IPS-20b (cell line): ENCODE results near the gene LDAH.
"Not testable (repeated sequence)": the region's sequence is repeated elsewhere in the genome, so short reads cannot be mapped to it uniquely, and the experiment has no call there.

ENCODE experiments used
- H3K27ac ChIP-seq: one replicate; pipeline ENCODE4 v1.5.1; 2013; ENCODE audit warnings: low read length
- H3K27me3 ChIP-seq: 2 replicates; pipeline ENCODE4 v1.6.1; 2013; ENCODE audit warnings: mild to moderate bottlenecking, low read length, inconsistent platforms; ENCODE audit not compliant: insufficient read depth
- H3K36me3 ChIP-seq: 2 replicates; pipeline ENCODE4 v1.6.1; 2013; ENCODE audit warnings: low read depth, mild to moderate bottlenecking, inconsistent platforms, low read length, moderate library complexity; ENCODE audit not compliant: insufficient read depth
- H3K4me1 ChIP-seq: 2 replicates; pipeline ENCODE4 v1.6.1; 2013; ENCODE audit warnings: mild to moderate bottlenecking, control low read depth, inconsistent platforms, low read length, moderate library complexity; ENCODE audit not compliant: insufficient read depth
- H3K4me3 ChIP-seq: 2 replicates; pipeline ENCODE4 v1.5.1; 2013; ENCODE audit warnings: mild to moderate bottlenecking, low read length, inconsistent platforms
- H3K9ac ChIP-seq: 2 replicates; pipeline ENCODE4 v1.6.1; 2013; ENCODE audit warnings: low read depth, mild to moderate bottlenecking, inconsistent platforms, low read length, moderate library complexity
- H3K9me3 ChIP-seq: 2 replicates; pipeline ENCODE4 v1.6.1; 2013; ENCODE audit warnings: mild to moderate bottlenecking, low read depth, low read length, inconsistent platforms; ENCODE audit not compliant: insufficient read depth

LDAH gene

DNA sequence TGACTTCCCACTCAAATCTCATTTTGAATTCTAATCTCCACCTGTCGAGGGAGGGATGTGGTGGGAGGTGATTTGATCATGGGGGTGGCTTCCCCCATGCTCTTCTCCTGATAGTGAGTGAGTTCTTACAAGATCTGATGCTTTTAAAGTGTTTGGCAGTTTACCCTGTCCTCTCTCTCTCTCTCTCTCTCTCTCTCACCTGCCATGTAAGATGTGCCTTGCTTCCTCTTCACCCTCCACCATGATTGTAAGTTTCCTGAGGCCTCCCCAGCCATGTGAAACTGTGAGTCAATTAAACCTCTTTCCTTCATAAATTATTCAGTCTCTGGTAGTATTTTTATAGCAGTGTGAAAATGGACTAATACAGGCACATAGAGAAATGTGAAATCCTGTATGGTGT is 7.0 kb upstream of the LDAH start:
- Histone ChIP-seq H3K36me3 (no peaks in the 10 kb centered on the region), H3K4me3 (no peak overlapping the region), H3K4me1 (no peaks in the 10 kb centered on the region), H3K27me3 (no peaks in the 10 kb centered on the region; the same call in 1 of the 2 replicates), H3K9ac (no peak overlapping the region), H3K27ac (no peak overlapping the region), H3K9me3 (no peaks in the 10 kb centered on the region)

DNA sequence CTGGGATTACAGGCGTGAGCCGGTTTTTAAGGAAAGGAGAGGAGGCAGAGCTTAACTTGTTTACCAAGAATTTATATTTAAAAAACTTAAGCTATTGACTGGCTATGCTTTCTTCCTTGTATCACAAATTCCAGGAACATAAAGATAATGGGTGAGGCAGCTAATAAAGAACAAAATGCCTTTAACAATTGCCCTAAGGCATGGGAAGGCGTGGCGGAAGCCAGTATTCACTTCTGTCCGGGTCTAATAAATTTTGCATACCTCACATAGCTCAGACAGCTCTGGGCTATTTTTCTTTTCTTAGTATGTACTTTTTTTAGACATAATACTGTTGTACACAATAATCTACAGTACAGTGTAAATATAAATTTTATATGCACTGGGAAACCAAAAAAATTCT is 1.0 kb upstream of the LDAH start:
- no peak overlapping the region for H3K27ac ChIP-seq
- H3K36me3 ChIP-seq, result no peaks in the 10 kb centered on the region
- no peak overlapping the region for H3K4me3 ChIP-seq
- peaks cover 4% of the 10 kb centered on the region; the same call in 1 of the 2 replicates for H3K27me3 ChIP-seq
- no peak overlapping the region for H3K9ac ChIP-seq
- no peaks in the 10 kb centered on the region for H3K9me3 ChIP-seq
- no peaks in the 10 kb centered on the region for H3K4me1 ChIP-seq

- Histone ChIP-seq H3K4me1 (no peaks in the 10 kb centered on the region), H3K9me3 (no peaks in the 10 kb centered on the region), H3K27ac (no peak overlapping the region), H3K4me3 (no peak overlapping the region), H3K27me3 (no peaks in the 10 kb centered on the region), H3K9ac (no peak overlapping the region), H3K36me3 (no peaks in the 10 kb centered on the region)
These were observed 4.1 kb downstream of the LDAH start for GRCh38 chr2:20818820-20819219.

DNA sequence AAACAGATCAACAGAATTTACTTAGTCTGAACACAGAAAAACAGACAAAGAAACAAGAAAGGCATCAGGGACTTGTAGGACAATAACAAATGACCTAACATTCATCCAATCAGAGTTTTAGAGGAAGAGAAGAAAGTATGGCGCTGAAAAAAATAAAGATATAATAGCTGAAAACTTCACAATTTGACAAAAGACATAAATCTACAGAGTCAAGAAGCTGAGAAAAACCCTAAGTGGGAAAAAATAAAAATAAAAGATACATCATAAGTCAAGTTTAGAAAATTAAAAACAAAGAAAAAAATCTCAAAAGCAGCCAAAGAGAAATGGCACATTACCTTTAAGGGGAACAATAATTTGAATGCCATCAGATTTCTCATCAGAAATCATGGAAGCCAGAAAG is 7.7 kb downstream of the LDAH start:
- Histone ChIP-seq H3K27ac (no peak overlapping the region), H3K4me3 (no peak overlapping the region), H3K4me1 (no peaks in the 10 kb centered on the region), H3K36me3 (no peaks in the 10 kb centered on the region), H3K27me3 (no peaks in the 10 kb centered on the region), H3K9ac (no peak overlapping the region), H3K9me3 (no peaks in the 10 kb centered on the region)

- Histone ChIP-seq H3K4me1 (no peaks in the 10 kb centered on the region), H3K27me3 (no peaks in the 10 kb centered on the region), H3K4me3 (no peak overlapping the region), H3K27ac (no peak overlapping the region), H3K9me3 (no peaks in the 10 kb centered on the region), H3K9ac (no peak overlapping the region), H3K36me3 (no peaks in the 10 kb centered on the region)
These were observed 10.1 kb downstream of the LDAH start for GRCh38 chr2:20812779-20813178.

DNA sequence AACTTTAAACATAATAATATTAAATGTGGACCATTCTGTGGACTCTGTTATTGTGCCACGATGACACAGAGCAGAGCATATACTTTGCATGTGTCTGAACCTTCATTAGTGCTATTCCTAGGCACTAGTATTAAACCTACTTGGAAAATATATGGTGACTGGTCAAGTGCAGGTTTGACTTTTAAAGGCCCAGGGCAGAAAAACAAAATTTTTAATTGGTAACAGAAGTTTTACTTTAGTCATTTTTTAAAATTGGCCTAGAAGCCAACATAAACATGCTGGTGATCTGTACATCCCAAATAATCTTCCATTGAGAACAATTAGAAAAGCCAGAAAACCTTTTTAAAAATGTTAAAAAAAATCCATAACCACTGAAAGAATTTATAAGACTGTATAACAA is 16.6 kb downstream of the LDAH start:
- Histone ChIP-seq H3K27me3 (no peaks in the 10 kb centered on the region), H3K4me3 (no peak overlapping the region), H3K36me3 (no peaks in the 10 kb centered on the region), H3K27ac (no peak overlapping the region), H3K4me1 (no peaks in the 10 kb centered on the region), H3K9ac (no peak overlapping the region), H3K9me3 (no peaks in the 10 kb centered on the region)

GRCh38 chr2:20803974-20804373 is 18.9 kb downstream of the LDAH start:
- no peaks in the 10 kb centered on the region for H3K4me1 ChIP-seq
- H3K4me3 ChIP-seq, result no peak overlapping the region
- no peaks in the 10 kb centered on the region for H3K27me3 ChIP-seq
- no peaks in the 10 kb centered on the region for H3K9me3 ChIP-seq
- no peaks in the 10 kb centered on the region for H3K36me3 ChIP-seq
- no peak overlapping the region for H3K9ac ChIP-seq
- H3K27ac ChIP-seq, result no peak overlapping the region

GRCh38 chr2:20803226-20803682 is 19.6 kb downstream of the LDAH start:
- Histone ChIP-seq H3K9me3 (no peaks in the 10 kb centered on the region), H3K4me3 (no peak overlapping the region), H3K36me3 (no peaks in the 10 kb centered on the region), H3K27ac (no peak overlapping the region), H3K9ac (no peak overlapping the region), H3K27me3 (no peaks in the 10 kb centered on the region), H3K4me1 (no peaks in the 10 kb centered on the region)

- H3K4me1 ChIP-seq, result peaks cover 7% of the 10 kb centered on the region; the same call in 1 of the 2 replicates
- H3K4me3 ChIP-seq, result no peak overlapping the region
- no peak overlapping the region for H3K27ac ChIP-seq
- H3K9ac ChIP-seq, result no peak overlapping the region
- H3K36me3 ChIP-seq, result no peaks in the 10 kb centered on the region
- H3K9me3 ChIP-seq, result no peaks in the 10 kb centered on the region; the same call in 1 of the 2 replicates
- H3K27me3 ChIP-seq, result no peaks in the 10 kb centered on the region
These were observed 25.8 kb downstream of the LDAH start for GRCh38 chr2:20797096-20797495.

DNA sequence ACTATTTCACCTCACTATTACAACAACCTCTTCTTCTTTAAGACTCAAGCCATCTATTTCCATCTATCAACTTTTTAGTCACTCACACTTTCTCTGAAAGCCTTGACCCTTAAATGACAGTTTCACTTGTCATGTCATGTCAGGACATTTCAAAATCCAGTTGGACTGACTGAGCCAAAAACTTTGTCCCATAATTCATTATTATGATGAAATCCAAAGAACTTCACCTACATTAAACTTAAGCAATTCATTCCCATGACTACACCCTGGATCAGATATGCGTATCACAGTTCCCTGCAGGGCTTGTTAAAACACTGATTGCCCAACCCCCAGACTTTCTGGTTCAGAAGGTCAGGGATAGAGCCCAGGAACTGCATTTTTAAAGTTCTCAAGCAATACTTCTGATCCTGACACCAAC is 26.5 kb downstream of the LDAH start:
- Histone ChIP-seq H3K27me3 (no peaks in the 10 kb centered on the region), H3K9ac (no peak overlapping the region), H3K9me3 (no peaks in the 10 kb centered on the region; the same call in 1 of the 2 replicates), H3K4me1 (peaks cover 7% of the 10 kb centered on the region; the same call in 1 of the 2 replicates), H3K27ac (no peak overlapping the region), H3K4me3 (no peak overlapping the region), H3K36me3 (no peaks in the 10 kb centered on the region)

GRCh38 chr2:20793944-20794343 is 29.0 kb downstream of the LDAH start:
- not testable (repeated sequence) for H3K9me3 ChIP-seq, H3K36me3 ChIP-seq, H3K9ac ChIP-seq, H3K4me3 ChIP-seq, H3K27me3 ChIP-seq, H3K4me1 ChIP-seq, H3K27ac ChIP-seq

DNA sequence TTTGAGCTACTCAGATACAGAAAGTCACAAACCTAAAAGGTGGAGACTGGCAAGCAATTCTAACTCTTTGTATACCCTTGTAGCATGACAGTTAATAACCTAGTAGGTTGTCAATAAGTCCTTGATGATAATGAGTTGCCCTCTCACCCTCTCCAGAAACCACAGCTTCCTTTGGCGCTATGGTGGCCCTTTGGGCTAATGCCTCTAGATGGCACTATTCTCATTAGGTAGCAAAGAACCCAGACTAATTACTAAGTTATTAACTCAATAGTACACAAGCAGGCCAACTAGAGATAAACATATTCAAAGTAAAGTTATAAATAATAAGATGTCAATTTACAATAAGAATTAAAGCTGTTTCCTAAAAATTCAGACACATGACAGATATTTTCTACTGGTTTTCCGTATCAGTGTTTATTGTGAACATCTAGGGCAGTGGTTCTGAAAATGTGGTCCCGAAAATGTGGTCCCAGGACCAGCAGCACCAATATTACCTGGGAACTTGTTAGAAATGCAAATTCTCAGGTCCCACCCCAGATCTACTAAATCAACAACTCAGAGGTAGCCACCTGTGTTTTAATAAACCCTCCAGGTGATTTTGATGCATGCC is 41.1 kb downstream of the LDAH start:
- Histone ChIP-seq H3K27me3 (no peaks in the 10 kb centered on the region), H3K36me3 (no peaks in the 10 kb centered on the region), H3K4me3 (no peak overlapping the region)

More for the DNA sequence above, 41.1 kb downstream of the LDAH start:
- Histone ChIP-seq H3K27ac (no peak overlapping the region), H3K9ac (no peak overlapping the region), H3K9me3 (no peaks in the 10 kb centered on the region), H3K4me1 (no peaks in the 10 kb centered on the region)
